Keratinocyte (primary cell): Measurements from ENCODE around the gene TMEM169. TPM values are rescaled to one million over a fixed set of nuclear protein-coding genes. Genes with fewer than 3 reads are reported as not detected.
A peak's percentile ranks its signal among the peaks of the same experiment; 100 is the strongest.

ENCODE experiments used
- DNase-seq: peaks from one replicate; pipeline ENCODE4 v3.0.0-alpha.2; 2011; ENCODE audit warnings: low read depth, missing footprints, low spot score
- FAIRE-seq: peaks from 2 replicates; lab custom pipeline; 2011; peaks lifted over from hg19 to GRCh38; lab: Jason Lieb, UNC
- H2AFZ ChIP-seq: 2 replicates; pipeline ENCODE4 v1.6.0; 2012; ENCODE audit warnings: low read length, control low read depth, inconsistent platforms; ENCODE audit not compliant: control insufficient read depth
- H3K27ac ChIP-seq: 2 replicates; pipeline ENCODE4 v1.5.1; 2011; ENCODE audit warnings: low read length; ENCODE audit not compliant: control insufficient read depth, insufficient read depth
- H3K27me3 ChIP-seq: 3 replicates; pipeline ENCODE4 v1.6.0; 2011; ENCODE audit warnings: low read length; ENCODE audit not compliant: control insufficient read depth, insufficient read depth; ENCODE audit errors: extremely low read depth
- H3K36me3 ChIP-seq, 2 experiments: 2 replicates in 1 of 2; 3 replicates in 1 of 2; pipeline ENCODE4 v1.5.1; 2011; ENCODE audit warnings: low read length in 2 of 2, mild to moderate bottlenecking in 1 of 2; ENCODE audit not compliant: control insufficient read depth in 2 of 2, insufficient read depth in 2 of 2; ENCODE audit errors: extremely low read depth in 1 of 2
- H3K4me1 ChIP-seq: 3 replicates; pipeline ENCODE4 v1.5.1; 2011; ENCODE audit warnings: low read length; ENCODE audit not compliant: control insufficient read depth, insufficient read depth; ENCODE audit errors: extremely low read depth
- H3K4me2 ChIP-seq: 3 replicates; pipeline ENCODE4 v1.6.0; 2011; ENCODE audit warnings: low read depth, low read length; ENCODE audit not compliant: control insufficient read depth, insufficient read depth; ENCODE audit errors: extremely low read depth
- H3K4me3 ChIP-seq, 3 experiments: fragments of 200-600 bp in 1 of 3; sonication (generic) in 1 of 3; 2 replicates in 2 of 3; 3 replicates in 1 of 3; pipeline ENCODE4 v1.5.1; 2011 to 2016; ENCODE audit warnings: low read length in 3 of 3, mild to moderate bottlenecking in 3 of 3, control low read depth in 2 of 3, inconsistent platforms in 1 of 3, low read depth in 1 of 3, mixed read lengths in 1 of 3, mixed run types in 1 of 3, moderate library complexity in 1 of 3; ENCODE audit not compliant: control insufficient read depth in 2 of 3, insufficient read depth in 2 of 3; ENCODE audit errors: extremely low read depth in 1 of 3
- H3K79me2 ChIP-seq: 2 replicates; pipeline ENCODE4 v1.6.0; 2012; ENCODE audit warnings: low read length; ENCODE audit not compliant: control insufficient read depth, insufficient read depth
- H3K9ac ChIP-seq: 3 replicates; pipeline ENCODE4 v1.6.0; 2011; ENCODE audit warnings: low read length; ENCODE audit not compliant: control insufficient read depth, insufficient read depth; ENCODE audit errors: extremely low read depth
- H3K9me1 ChIP-seq: 3 replicates; pipeline ENCODE4 v1.6.0; 2011; ENCODE audit warnings: low read length; ENCODE audit not compliant: control insufficient read depth, insufficient read depth; ENCODE audit errors: extremely low read depth
- H3K9me3 ChIP-seq: 2 replicates; pipeline ENCODE4 v1.5.1; 2012; ENCODE audit warnings: low read depth, low read length; ENCODE audit not compliant: control insufficient read depth
- H4K20me1 ChIP-seq: 3 replicates; pipeline ENCODE4 v1.6.0; 2011; ENCODE audit warnings: low read length; ENCODE audit not compliant: control insufficient read depth, insufficient read depth; ENCODE audit errors: extremely low read depth
- CTCF ChIP-seq, 3 experiments: IDR thresholded peaks in 1 of 3; conservative IDR thresholded peaks in 1 of 3; optimal IDR thresholded peaks in 1 of 3; 2 replicates in 2 of 3; 3 replicates in 1 of 3; pipeline versions ENCODE3 to v1.5.1; 2011; ENCODE audit warnings: low read length in 3 of 3, mild to moderate bottlenecking in 3 of 3, moderate library complexity in 2 of 3, control low read depth in 1 of 3, inconsistent platforms in 1 of 3; ENCODE audit not compliant: insufficient read depth in 2 of 3; ENCODE audit errors: extremely low read depth in 1 of 3
- EZH2 ChIP-seq: IDR thresholded peaks from one replicate; pipeline ENCODE4 v1.6.1; 2012; ENCODE audit warnings: inconsistent platforms, mild to moderate bottlenecking, low read length, moderate library complexity
- dilution Hi-C: fragments of 300-500 bp; cut with MboI; formaldehyde crosslinking; loops from one replicate; pipeline ENCODE4 v1.7.0; 2020; ENCODE audit warnings: low sequenced_read_pairs; ENCODE audit not compliant: extremely low pct_ligation_motif_present
- polyA plus RNA-seq, 5 experiments: library from polyadenylated mRNA; depleted of rRNA in 3 of 5; stranded (reverse) in 3 of 5; stranded (forward) in 1 of 5; unstranded in 1 of 5; fragments of >200 nt; gene quantifications; 1 replicate in 1 of 5; 2 replicates in 3 of 5; 3 replicates in 1 of 5; pipeline versions ENCODE4 v1.2.1 to v1.2.3, GENCODE V29; 2011 to 2012; ENCODE audit warnings: missing spikeins in 2 of 5, low read depth in 1 of 5, low replicate concordance in 1 of 5

The TMEM169 gene
- polyA plus RNA-seq, 1 donor (not counting 4 experiments of a cell fraction or from before 2014, with no cell fraction given) = not detected

GRCh38 chr2:216114382-216114713, 32.6 kb downstream of the TMEM169 start:
- no peak overlapping the region for H3K4me3 ChIP-seq
- peaks cover 21% of the 10 kb centered on the region for H3K4me1 ChIP-seq
- dilution Hi-C loops = no loop called here
- no peaks in the 10 kb centered on the region for H3K27me3 ChIP-seq
- H3K27ac ChIP-seq = no peak overlapping the region
- H3K4me2 ChIP-seq = no peak overlapping the region
- no peaks in the 10 kb centered on the region for H3K9me1 ChIP-seq
- H2AFZ ChIP-seq = no peak overlapping the region
- no peaks in the 10 kb centered on the region for H3K9me3 ChIP-seq
- H3K79me2 ChIP-seq = peaks cover 80% of the 10 kb centered on the region
- H3K36me3 ChIP-seq = peaks cover 31 to 36% of the 10 kb centered on the region in 2 experiments
- H3K9ac ChIP-seq = no peak overlapping the region
- TF ChIP-seq EZH2 (no peak), CTCF (optimal IDR thresholded peaks at IDR 0.05 in 1 of 3, IDR thresholded peaks at IDR 0.05 in 1 of 3, conservative IDR thresholded peaks at IDR 0.05 in 1 of 3; ENCODE audit: extremely low read depth in 1 of 3, insufficient read depth in 2 of 3, low read length in 3 of 3) (no peak)
- FAIRE-seq = no peak
- DNase-seq = no peak
- H4K20me1 ChIP-seq = no peaks in the 10 kb centered on the region

GRCh38 chr2:216114714-216115531, 33.2 kb downstream of the TMEM169 start:
- Histone ChIP-seq H3K9ac (peak overlapping the region; percentile 91), H3K4me2 (peak overlapping the region; percentile 99), H3K9me3 (no peaks in the 10 kb centered on the region), H3K4me1 (peaks cover 21% of the 10 kb centered on the region), H4K20me1 (no peaks in the 10 kb centered on the region), H3K27me3 (no peaks in the 10 kb centered on the region), H2AFZ (peak overlapping the region; percentile 85), H3K79me2 (peaks cover 76% of the 10 kb centered on the region), H3K9me1 (no peaks in the 10 kb centered on the region), H3K36me3 (peaks cover 32 to 38% of the 10 kb centered on the region in 2 experiments), H3K4me3 (peak overlapping the region; percentile 45 to 89 (median 88)), H3K27ac (peak overlapping the region; percentile 95)
- dilution Hi-C loops = no loop called here
- TF ChIP-seq CTCF (optimal IDR thresholded peaks at IDR 0.05 in 1 of 3, IDR thresholded peaks at IDR 0.05 in 1 of 3, conservative IDR thresholded peaks at IDR 0.05 in 1 of 3; ENCODE audit: extremely low read depth in 1 of 3, insufficient read depth in 2 of 3, low read length in 3 of 3) = peak; percentile 89 to 97 (median 89)
- TF ChIP-seq EZH2 = no peak
- peak; percentile 98 for DNase-seq
- peak; percentile 91 for FAIRE-seq
